K562 (cell line): ENCODE results near the gene SH3GL3. TPM values are rescaled to one million over a fixed set of nuclear protein-coding genes. Genes with fewer than 3 reads are reported as not detected.

Experiments used
- ARID1B ChIP-seq: fragments of 450-650 bp; IDR thresholded peaks from 2 replicates; pipeline ENCODE4 v1.6.1; 2016; ENCODE audit warnings: antibody characterized with exemption, mild to moderate bottlenecking, inconsistent platforms
- E2F6 ChIP-seq, 2 experiments: IDR thresholded peaks; 2 replicates each; pipeline ENCODE4 v1.6.1; 2011; ENCODE audit warnings: borderline replicate concordance in 1 of 2, control low read depth in 1 of 2, low read depth in 1 of 2, low read length in 1 of 2, mild to moderate bottlenecking in 1 of 2, mixed read lengths in 1 of 2, moderate library complexity in 1 of 2; ENCODE audit not compliant: insufficient read depth in 1 of 2, insufficient read length in 1 of 2, poor library complexity in 1 of 2, severe bottlenecking in 1 of 2; ENCODE audit errors: extremely low read depth in 1 of 2
- EP300 ChIP-seq: IDR thresholded peaks from 2 replicates; pipeline ENCODE4 v1.6.1; 2012; ENCODE audit warnings: low read length, improper control_type of control experiment
- ETV1 ChIP-seq: fragments of 450-650 bp; conservative IDR thresholded peaks from 2 replicates; pipeline ENCODE4 v1.6.1; 2016; ENCODE audit warnings: missing genetic modification characterization, control low read depth, low read depth, missing compliant biosample characterization
- RAD51 ChIP-seq: fragments of 450-650 bp; IDR thresholded peaks from 2 replicates; pipeline ENCODE4 v1.7.1; 2016; ENCODE audit warnings: low read depth, mild to moderate bottlenecking, borderline replicate concordance
- TAL1 ChIP-seq: fragments of 450-650 bp; IDR thresholded peaks from 2 replicates; pipeline ENCODE4 v1.6.1; 2016; ENCODE audit warnings: mild to moderate bottlenecking
- TCF3 ChIP-seq: sonication (generic); formaldehyde crosslinking; IDR thresholded peaks from 2 replicates; pipeline ENCODE4 v1.4.0; 2020; ENCODE audit warnings: mild to moderate bottlenecking, missing genetic modification reagents
- ZBTB5 ChIP-seq: fragments of 450-650 bp; IDR thresholded peaks from 2 replicates; pipeline ENCODE4 v1.6.1; 2017; ENCODE audit warnings: antibody characterized with exemption
- ZNF316 ChIP-seq: fragments of 450-650 bp; IDR thresholded peaks from 2 replicates; pipeline ENCODE4 v1.6.1; 2016
- ZNF586 ChIP-seq: fragments of 450-650 bp; formaldehyde crosslinking; conservative IDR thresholded peaks from 2 replicates; pipeline ENCODE4 v1.4.0; 2020; ENCODE audit warnings: mild to moderate bottlenecking, moderate library complexity
- ZNF592 ChIP-seq: fragments of 450-650 bp; IDR thresholded peaks from 2 replicates; pipeline ENCODE4 v1.6.1; 2017; ENCODE audit warnings: antibody characterized with exemption, mild to moderate bottlenecking
- polyA plus RNA-seq, 8 experiments: library from polyadenylated mRNA; depleted of rRNA in 4 of 8; stranded (reverse) in 5 of 8; unstranded in 3 of 8; fragments of >200 nt; fragmentation: Nextera tagmentation in 2 of 8; fragmentation: Illumina TruSeq in 1 of 8; extraction: Ambion mirVana in 2 of 8; extraction: Trizol in 1 of 8; gene quantifications; 2 replicates each; pipeline versions ENCODE4 v1.2.1 to v1.2.3, GENCODE V29; 2011 to 2014; ENCODE audit warnings: inconsistent platforms in 1 of 8, missing spikeins in 1 of 8
- total RNA-seq, 7 experiments: library from RNA; depleted of rRNA in 6 of 7; stranded (reverse); fragments of >200 nt in 6 of 7; fragmentation: Illumina TruSeq in 2 of 7; extraction: Trizol in 2 of 7; gene quantifications; 2 replicates each; pipeline versions ENCODE4 v1.2.1 to v1.2.3, GENCODE V29; 2011 to 2021; ENCODE audit warnings: low replicate concordance in 1 of 7

The SH3GL3 gene
- total and polyA plus RNA-seq, 9 of the 15 experiments (the other 6 are each of a cell fraction or from before 2014, with no cell fraction given): 3.9 to 16.0 (median 9.7) TPM

- TF ChIP-seq TCF3 (CRISPR knock-in tag): peak; percentile 32; the same call in 1 of the 2 replicates
- peak; percentile 40; the same call in 1 of the 2 replicates for TF ChIP-seq EP300
- TF ChIP-seq RAD51: no peak
- no peak for TF ChIP-seq ZBTB5
- TF ChIP-seq ZNF316: peak; percentile 57
- TF ChIP-seq ETV1 (tag): peak; percentile 70
- TF ChIP-seq ZNF586 (CRISPR knock-in tag): no peak
- 0 out of 2 replicates have a peak, but pooled peaks have one; percentile 32 for TF ChIP-seq ZNF592
- peak in 1 of 2 experiments; percentile 11 for TF ChIP-seq E2F6 (IDR thresholded peaks at IDR 0.05; ENCODE audit: borderline replicate concordance in 1 of 2, extremely low read depth in 1 of 2, insufficient read depth in 1 of 2, insufficient read length in 1 of 2, low read depth in 1 of 2, low read length in 1 of 2, poor library complexity in 1 of 2, severe bottlenecking in 1 of 2)
- TF ChIP-seq TAL1: peak; percentile 25; the same call in 1 of the 2 replicates
- peak; percentile 58 for TF ChIP-seq ARID1B
- TF ChIP-seq, all 486 proteins: peak for 18
These were observed 25.7 kb downstream of the SH3GL3 start (continued) for GRCh38 chr15:83472797-83473196.
